HG03108 (cell line): ENCODE results near the gene NLN.
"Not testable (repeated sequence)": the region's sequence is repeated elsewhere in the genome, so short reads cannot be mapped to it uniquely, and the experiment has no call there.

Experiments
- ATAC-seq: cut with Tn5 transposase; IDR thresholded peaks from one replicate; pipeline ENCODE4 v1.9.1; 2021; ENCODE audit warnings: moderate library complexity; ENCODE audit not compliant: unreplicated experiment

The NLN gene

DNA sequence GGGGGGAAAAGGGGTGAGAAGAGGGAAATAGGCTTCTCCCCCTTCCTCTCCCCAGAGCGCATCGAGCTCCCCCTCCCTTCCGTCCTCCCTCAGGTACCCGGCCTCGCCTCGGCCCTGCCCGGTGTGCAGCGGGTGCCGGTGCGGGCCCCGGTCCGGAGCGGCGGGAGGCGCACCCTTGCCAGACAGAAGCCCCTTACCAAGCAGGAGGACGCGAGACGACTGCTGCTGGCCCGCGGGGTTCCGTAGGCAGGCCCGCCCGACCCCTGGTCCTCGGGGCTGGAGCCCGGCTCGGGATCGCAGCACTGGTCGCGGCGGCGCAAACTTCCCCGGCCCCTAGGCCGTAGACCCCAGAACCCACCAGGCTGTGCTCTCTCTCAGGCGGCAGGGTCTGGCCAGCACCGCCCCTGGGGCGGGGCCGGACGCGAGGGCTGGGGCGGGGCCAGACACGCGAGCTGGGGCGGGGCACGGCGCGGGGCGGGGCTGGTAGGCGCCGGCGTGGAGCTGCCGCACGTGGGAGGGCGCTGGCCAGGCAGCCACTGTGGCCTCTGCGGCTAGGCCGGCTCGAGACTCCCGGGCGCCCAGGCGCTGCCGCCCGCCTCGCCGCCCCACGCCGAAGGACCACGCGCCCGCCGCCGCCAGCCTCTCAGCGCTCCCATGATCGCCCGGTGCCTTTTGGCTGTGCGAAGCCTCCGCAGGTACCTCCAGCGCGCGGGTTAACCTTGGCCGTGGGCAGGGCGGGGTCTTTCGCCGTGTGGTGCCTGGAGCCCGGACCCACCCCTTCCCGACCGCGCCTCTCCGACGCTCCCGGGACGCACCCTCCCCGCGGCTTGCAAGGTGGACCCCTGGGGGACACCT is at the start of gene NLN, which contains the start of gene SGTB:
Gene NLN, plus strand, starts transcription at position 486 of the 855 bp plus-strand sequence. Its CDS starts 169 bp downstream, at position 655.
Gene SGTB, minus strand, starts transcription at position 390 of the 855 bp plus-strand sequence. CDS start 1,302 bp downstream, outside the sequence.
- peak; percentile 88 for ATAC-seq

DNA sequence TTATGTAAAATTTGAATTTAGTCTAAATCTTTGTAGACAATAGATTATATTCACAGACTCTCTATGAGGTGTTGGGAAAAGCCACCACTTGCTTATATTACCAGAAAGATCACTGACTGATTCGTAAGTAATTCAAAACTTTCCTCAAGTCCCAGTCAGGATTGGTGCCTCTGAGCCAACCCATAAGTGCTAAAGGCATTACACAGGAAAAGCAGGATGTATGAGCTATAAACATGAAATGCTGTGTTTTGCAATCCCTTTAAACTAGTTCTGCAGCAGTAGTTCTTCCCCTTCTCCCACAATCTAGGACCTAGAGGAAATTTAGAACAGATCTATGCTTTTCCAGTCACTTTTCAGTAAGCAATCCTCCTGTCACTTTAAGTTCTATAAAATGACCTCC is 49.2 kb upstream of the NLN start:
- ATAC-seq: no peak

DNA sequence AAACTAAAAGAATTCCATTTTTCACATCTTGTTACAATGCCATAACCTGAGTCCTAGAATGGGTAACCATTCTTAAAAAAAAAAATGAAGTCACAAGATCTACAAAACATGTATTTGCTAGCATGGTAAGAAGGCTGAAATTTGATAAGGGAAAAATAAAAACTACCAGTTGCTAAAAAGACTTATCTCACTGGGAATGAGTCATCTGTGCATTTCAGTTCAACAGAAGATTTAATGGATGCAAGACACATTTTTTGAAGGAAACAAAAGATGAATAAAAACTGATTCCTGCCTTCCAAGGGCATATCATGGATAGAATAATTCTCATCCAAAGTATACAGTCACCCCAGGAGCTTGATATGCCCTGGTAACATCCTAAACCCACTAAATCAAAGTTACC is 47.3 kb upstream of the NLN start:
- no peak for ATAC-seq

DNA sequence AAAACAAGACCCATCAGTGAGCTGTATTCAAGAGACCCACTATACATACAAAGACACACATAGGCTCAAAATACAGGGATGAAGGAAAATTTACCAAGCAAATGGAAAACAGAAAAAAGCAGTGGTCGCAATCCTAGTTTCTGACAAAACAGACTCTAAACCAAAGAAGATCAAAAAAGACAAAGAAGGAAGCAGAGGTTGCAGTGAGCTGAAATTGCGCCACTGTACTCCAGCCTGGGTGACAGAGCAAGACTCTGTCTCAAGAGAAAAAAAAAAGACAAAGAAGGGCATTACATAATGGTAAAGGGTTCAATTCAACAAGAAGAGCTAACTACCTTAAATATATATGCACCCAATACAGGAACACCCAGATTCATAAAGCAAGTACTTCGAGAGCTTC is 45.9 kb upstream of the NLN start:
- not testable (repeated sequence) for ATAC-seq

DNA sequence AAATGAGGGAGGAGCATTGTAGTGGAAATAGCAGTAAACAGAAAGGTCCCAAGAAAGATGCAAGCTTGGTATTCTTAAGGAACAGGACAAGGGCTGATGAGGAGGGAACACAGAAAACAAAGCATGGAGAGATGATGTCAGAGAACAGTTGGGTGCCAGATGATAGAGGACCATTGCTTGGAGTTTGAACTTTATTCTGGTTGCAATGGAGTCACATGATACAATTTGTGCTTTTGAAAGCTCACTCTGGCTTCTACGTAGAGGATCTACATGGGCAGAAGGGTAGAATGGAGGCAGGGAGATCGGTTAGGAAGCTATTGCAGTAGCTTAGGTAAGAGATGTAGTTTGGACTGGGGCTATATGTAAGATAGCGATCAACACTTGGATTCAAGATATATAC is 39.9 kb upstream of the NLN start:
- no peak for ATAC-seq

DNA sequence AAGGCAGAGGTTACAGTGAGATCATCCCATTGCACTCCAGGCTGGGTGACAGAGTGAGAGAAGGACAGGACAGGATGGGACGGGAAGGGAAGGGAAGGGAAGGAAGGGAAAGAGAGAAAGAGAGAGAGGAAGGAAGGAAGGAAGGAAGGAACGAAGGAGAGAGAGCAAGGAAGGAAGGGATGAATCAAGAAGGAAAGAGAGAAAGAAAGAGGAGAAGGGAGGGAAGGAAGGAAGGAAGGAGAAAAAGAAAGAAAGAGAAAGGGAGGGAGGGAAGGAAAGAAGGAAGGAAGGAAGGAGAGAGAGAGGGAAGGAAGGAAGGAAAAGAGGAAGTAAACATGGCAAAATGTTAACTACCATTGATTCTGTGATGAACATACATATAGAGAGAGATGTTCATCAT is 28.9 kb upstream of the NLN start:
- no peak for ATAC-seq

DNA sequence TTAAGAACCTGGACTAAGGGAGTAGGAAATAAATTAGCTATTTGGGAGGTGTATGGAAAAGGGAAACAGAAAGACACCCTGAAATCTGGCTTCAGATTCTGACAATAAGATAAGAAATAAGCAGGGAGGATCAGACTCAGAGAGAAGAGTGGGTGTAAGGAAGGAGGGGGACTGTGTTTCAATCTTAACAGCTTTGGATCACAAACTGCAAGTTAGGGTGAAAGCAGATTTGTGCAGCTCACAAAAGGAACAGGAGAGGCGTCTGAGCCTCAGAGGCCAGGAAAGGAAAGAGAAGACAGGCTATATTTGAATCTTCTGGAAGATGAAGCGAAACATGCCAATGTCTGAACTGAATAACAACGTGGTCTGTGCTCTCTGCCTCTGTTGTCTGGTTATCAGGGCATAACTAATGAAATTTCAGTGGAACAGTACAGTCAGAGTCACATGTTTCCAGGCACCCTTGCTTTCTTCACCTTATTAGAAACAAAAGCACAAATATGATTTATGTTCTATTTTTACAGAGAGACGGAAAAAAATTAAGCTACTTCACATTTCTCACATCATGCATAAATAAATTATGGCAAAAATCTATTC is 26.7 kb upstream of the NLN start:
- no peak for ATAC-seq

DNA sequence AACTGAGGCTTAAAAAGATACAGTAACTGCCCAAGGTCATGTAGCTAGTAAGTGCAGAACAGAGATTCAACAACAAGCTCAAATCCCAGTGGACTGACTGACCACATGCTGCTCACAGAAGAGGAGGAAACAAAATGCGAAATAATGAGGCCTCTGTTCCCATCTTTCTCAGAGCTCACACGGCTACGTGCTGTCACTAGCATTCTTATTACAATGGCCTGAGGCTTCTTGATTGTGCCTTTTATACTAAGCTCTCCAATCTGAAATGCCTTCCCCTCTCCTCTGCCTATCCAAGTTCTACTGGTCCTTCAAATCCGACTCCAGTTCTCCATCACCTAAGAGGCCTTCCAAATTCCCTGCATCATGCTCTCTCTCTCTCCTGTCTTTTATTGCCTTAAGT is 26.1 kb upstream of the NLN start:
- no peak for ATAC-seq

DNA sequence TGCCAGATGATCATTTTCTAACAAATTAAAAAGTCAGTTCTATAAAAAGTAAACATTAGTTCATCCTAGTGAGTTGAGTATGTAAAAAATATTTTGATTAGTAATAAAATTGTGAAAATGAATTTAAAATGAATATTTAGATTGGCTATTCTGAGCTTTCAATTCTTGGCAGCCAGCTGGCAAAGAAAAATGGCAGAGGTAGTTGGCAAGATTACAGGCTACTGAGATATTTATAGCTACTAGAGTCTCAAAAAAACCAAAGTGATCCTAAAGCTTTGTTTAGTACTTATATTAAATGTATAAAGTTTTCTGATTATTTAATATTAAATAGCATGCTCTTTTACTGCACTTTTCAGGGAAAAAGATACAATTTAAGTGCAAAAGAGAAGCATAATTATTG is 25.1 kb upstream of the NLN start:
- no peak for ATAC-seq

DNA sequence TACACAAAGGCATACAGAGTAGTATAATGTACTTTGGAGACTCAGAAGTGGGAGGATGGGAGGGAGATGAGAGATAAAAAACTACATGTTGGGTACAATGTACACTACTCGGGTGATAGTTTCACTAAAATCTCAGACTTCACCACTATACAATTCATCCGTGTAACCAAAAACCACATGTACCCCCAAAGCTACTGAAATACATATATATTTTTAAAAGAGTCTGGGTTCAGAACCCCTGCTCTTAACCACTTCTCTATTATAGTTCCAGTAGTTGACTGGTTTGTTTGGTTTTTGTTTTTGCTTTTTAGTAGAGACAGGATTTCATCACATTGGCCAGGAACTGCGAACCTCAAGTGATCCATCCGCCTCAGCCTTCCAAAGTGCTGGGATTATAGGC is 22.7 kb upstream of the NLN start:
- ATAC-seq: no peak

DNA sequence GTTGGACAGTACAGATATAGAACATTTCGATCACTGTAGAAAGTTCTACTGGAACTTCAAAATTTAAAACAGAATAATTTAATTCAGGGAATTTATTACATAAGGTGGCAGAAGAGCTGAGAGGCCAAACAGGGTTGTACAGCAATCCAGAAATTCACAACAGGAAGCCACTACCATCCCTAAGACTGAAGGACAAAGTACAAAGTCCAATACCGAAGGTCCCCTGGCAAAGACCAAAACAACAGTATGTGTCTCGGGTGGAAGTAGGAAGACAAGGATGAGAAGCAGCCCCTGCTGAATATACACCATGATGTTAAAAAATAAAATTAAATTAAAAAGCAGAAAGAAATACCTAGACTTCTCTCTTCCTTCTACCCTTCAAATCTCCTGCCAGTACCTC is 20.0 kb upstream of the NLN start:
- no peak for ATAC-seq

DNA sequence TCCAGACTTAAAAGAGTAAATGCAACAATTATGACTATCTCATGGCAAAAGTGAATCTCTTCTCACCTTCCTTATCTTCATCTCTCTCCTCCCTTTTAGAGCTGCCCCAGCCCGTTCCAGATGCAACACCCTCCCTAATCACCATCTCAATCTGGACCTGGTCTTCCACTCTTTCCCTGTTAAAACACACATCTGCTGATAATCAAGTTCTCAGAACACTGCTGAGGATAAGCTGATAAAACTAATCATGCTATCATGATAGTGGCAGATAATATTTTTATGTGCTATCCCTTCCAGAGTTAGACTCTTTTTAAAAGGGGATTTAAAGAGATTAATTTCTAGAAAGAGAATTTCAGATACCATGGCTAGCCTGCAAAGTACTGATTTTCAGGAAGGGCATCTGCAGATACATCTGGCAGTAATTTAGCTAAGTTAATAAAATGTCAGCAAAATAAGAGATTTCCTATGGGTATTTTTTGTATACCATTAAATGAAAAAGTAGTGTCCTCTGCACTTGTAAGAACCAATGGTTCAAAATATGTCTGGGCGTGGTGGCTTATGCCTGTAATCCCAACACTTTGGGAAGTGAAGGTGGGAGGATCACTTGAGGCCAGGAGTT is 17.3 kb upstream of the NLN start:
- no peak for ATAC-seq

DNA sequence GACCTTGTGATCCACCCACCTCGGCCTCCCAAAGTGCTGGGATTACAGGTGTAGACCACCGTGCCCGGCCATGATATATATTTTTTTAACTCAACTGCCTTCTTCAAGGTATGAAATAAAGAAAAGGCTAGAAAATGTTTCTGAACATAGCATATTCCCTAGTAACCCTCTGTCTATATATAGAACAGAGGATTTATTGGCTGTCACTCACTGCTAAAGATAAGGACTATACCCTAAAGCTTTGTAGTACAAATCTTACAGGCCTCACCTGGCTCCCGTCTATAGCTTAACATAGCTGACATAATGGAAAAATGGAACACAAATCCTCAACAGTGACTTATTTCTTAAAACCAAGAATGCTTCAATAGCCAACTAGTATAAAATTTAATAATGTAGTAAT is 14.3 kb upstream of the NLN start:
- ATAC-seq: no peak

DNA sequence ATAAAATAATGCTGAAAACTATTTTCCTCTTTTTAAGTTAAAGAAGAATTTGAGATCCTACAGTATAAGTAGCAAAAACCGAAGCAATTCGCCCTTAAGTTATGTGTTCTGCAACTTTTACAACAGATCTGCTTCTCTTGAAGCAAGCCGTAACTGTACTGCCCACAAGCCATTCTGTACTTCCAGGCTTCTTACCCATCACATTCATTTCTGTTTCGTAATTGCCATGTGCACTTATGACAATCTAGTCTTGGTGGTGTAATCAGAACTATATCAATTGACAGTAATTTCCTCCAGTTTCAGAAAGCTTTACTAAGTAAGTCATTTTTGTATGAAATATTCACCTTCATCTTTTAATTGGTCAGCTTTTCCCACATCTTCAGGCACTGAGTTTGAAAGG is 13.9 kb upstream of the NLN start:
- ATAC-seq: no peak

DNA sequence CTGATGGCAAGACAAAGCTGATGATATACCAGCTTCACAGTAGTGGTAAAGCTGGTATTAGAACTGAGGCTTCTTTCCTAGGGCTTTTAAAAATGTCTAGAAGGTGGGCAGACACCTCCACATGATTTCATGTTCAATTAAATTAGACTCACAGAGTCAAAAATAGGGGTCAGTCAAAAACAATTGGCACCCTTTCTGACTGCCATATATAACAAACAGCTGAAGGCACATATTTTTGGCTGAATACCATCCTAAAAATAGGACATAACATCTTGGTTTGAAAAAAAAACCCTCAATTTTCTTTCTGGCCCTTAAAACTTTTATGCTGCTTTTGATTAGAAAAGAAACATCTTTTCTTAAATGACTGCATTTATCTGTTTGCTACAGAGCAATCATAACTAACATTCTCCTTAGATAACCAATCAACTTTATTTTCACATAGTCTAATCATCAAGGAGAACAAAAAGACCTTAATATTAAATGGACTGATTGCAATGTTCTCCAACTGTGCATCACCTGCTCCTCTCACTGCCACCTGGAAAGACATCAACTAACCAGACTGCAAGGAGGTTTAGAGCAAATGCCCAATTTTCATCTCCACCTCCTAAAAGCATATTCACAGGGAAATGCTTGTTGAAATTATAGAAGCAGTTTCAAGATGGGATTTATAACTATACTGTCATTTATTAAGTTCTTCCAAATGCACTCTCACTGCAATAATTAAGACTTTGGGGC is 3.3 kb upstream of the NLN start:
- ATAC-seq: no peak

DNA sequence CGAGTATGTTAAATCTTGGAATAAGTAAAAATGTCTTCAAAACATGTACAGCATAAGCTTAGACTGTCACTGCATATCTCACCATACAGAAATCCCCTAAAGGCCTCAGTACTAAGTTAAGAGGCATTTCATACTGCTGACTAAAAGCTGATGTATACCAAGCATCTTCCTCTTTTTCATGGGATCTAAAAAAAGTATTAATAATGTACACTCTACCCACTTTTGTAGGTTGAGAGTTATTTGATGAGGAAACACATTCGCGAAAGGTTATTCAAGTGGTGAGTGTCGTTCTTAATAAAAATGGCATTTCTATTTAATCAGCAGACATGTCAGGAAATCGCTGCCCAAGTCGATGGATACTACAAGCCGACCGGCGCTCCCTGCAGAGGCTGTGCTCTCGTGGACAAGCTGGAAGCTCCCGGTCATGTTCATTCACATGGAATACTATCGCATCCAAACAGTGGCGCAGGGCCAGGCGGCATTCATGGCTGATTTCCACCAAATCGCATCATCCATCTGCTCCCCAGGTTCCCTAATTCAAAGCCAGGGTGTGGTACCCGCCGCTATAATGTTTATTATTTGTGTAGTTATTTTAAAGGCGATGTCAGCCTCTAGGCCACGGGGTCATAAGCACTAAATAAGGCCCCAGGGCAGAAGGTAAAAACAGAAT is 820 bp upstream of the NLN start:
- peak; percentile 5 for ATAC-seq

DNA sequence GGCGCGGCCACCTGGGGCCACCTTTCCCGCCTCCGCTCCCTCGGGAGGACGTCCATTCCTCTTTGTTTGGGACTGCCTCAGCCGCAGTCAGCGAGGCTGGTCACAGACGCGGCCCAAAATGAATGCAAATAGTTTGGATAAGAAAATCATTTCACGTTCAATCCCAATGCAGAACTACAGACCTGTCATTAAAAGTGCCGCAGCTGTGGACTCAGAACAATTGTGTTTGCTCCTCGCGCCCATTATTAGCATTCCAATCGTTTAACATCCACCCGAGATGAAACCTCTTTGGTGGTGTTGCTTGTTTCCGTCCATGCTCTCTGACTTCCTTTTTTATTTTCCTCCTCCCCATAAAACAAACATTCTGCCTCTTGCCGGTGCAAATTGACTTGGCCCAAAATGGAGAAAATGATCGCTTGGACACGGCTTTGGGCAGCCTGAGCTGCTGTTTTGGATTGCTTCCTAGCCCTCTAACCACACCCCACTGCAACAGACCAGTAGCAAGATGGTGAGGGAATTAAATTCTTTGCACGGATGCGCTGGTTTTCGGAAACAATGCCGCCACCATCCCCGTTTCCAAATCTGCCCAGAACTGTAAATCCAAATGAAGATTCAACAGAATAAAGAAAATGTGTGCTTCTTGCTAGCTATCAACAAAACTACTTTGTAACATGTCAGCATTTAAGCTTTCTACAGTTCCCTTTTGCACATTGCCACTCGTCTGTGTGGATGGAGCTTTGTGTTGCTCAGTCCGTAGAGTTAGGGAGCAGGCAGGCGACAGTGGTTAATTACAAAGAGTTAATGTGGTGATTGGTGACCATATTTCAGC is 784 bp downstream of the NLN start:
- ATAC-seq: no peak

DNA sequence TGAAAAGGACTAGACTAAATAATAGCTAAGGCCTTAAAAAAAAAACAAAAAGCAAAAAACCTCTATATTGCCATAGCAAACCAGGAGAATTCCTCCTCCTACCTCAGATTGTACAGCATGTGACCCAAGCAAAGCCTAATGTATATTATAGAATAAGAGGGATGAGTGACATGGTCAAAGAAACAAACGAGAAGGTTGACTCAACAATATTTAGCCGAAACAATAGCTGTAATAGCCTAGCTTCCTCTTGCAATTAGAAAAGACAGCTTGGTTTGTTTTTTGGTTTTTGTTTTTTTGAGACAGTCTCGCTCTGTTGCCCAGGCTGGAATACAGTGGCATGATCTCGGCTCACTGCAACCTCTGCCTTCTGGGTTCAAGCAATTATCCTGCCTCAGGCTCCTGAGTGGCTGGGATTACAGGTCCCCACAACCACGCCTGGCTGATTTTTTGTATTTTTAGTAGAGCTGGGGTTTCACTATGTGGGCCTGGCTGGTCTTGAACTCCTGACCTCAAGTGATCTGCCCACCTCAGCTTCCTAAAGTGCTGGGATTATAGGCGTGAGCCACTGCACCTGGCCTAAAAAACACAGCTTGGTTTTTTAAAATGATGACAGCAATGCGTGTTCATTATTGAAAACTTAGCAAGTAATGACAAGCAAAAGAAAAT is 5.6 kb downstream of the NLN start:
- no peak for ATAC-seq

DNA sequence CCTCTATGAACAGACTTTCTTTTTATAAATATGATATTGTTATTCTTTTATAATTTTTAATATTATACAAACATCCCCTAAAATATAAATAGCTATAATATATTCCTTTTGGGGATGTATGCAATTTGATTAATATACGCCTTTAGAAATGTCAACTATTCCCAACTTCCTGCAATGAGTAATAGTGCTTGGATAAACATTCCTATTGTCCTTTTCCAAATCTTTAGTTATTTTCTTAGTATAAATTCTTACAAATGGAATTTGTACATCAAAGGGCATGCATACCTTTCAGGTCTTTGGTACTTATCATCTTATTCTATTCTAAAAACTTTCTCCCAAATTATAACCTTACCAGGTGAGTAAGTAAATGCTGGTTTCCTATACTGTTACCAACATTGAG is 6.2 kb downstream of the NLN start:
- no peak for ATAC-seq
